Posterior vena cava (tissue), 2 donors: ENCODE results near the gene RAB28. TPM values are rescaled to one million over a fixed set of nuclear protein-coding genes. Genes with fewer than 3 reads are reported as not detected.

Experiments
- DNase-seq: peaks from one replicate; pipeline ENCODE4 v3.0.0-alpha.2; 2020; ENCODE audit warnings: low spot score
- intact Hi-C, 2 donors: fragments of 100-400 bp; cut with DNase I; formaldehyde crosslinking; loops; one replicate each; pipeline versions ENCODE4 v1.14.1 to v1.14.2; 2022 to 2023
- long read RNA-seq, 2 donors: library from polyadenylated mRNA; unstranded; transcript quantifications; one replicate each; pipeline ENCODE4 v2.0.0, GENCODE V29; 2020 to 2021
- total RNA-seq, 2 donors: library from RNA; stranded (reverse); fragmentation: NEBNext Ultra II Directional; extraction: Animal tissue kit (Norgen Biotek cat#: 25700); gene quantifications; one replicate each; pipeline ENCODE4 v1.2.1, GENCODE V29; 2021
- donor health status: DM: yes; HTN: yes; CAD: no.
- donor health status: DM: yes; HTN: yes; CAD: no.

Gene RAB28
- total RNA-seq = 10 to 100 TPM; 13.9 TPM
- long read RNA-seq, donor 1, transcript RAB28-202 (7 exons, 1,715 nt) = major isoform, 6 of 13 reads
- long read RNA-seq, donor 1, partial matches to known transcripts = 0 of 13 reads
- long read RNA-seq, donor 1, other reads (novel, unspliced or antisense) = 6 of 13 reads
- long read RNA-seq, donor 2, transcript RAB28-201 (8 exons, 1,810 nt) = minor isoform, 6 of 46 reads
- long read RNA-seq, donor 2, transcript RAB28-202 (7 exons, 1,715 nt) = major isoform, 28 of 46 reads
- long read RNA-seq, donor 2, partial matches to known transcripts = 9 of 46 reads
- long read RNA-seq, donor 2, other reads (novel, unspliced or antisense) = 2 of 46 reads

DNA sequence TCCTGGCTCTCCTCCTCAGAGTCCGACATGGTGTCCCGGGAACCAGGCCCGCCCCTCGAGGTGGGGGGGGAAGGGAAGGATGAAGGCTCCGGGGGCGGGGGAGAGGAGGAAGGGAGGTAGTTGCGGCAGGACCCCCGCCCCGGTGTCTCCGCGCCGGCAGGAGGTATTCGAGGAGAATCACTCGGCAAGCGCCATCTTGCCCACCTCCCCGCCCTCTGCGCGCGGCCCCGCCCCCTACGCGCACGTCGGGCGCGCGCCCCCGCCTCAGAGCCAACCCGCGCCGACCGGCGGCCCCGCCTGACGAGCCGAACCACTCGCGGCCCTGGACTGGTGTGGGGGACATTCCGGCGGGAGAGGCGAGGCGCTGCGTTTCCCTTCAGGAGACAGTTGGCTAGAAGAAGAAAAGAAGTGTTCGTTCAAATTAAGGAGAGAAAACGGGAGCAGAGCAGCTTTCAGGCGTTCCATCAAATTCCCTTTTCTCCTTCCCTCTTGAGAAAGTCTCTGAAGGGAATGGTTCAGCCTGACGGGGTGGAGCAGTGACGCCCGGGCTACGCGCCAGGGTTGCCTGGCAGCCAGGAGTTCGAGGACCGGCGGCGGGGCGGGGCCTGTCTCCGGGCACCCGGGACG, at the start of gene RAB28:
Gene RAB28 (minus strand): TSS at position 219 of the 627 bp plus-strand sequence.
- peak; percentile 98 for DNase-seq
- intact Hi-C loops = no loop called here

DNA sequence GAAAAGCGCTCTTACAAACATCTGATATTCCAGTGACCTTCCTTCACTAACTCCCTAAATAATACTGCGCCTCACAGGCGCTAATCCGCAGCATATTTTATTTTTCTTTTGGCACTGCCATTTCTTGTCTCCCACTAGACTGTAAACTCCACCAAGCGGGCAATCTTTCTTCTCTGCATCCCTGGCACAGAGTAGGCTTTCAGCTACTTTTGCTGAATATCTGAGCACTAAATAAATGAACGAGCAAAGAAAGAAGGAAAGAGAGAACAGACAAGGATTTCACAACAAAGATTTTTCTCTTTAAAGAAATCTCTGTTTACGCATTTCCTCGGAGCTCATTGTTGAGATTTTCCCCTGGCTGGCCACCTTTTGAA, 47.5 kb upstream of the RAB28 start:
- intact Hi-C loops = no loop called here
- DNase-seq = no peak

DNA sequence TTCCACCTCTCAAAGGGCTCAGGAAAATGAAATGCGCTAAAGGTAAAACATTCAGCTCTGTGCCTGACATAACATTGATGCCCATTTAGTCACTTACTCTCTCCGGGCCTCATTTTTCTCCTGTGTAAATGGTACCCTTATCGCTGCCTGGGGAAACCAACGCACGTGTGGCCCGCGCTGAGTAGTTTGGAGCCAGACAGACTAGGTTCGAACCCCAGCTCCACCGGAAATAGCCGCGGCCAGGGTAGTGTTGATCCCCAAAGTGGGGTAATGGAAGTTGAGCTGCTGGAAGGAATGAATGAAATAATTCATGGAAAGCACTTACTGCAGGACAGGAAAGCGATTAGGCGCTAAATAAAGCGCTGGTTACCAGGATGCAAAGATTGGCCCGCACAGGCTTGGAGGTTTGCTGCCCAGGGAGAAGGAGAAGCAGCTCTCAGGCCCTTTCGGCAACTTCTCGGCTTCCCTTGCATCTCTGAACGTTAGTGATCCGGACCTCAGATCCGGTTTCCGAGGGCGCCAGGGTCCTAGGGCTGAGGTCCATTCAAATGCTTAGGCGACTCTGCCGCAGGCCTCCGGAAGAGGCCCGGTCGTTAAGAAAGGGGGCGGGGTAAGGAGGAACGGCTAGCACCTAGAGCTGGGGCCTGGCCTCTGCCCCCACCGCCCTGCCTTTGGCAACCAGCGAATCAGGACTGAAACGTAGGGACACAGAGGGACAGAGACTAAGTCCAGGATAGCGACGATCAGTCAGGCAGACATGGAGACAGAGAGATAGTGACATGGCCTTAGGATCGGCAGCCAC, 46.9 kb upstream of the RAB28 start:
- DNase-seq = peak; percentile 66
- intact Hi-C loops = no loop called here

DNA sequence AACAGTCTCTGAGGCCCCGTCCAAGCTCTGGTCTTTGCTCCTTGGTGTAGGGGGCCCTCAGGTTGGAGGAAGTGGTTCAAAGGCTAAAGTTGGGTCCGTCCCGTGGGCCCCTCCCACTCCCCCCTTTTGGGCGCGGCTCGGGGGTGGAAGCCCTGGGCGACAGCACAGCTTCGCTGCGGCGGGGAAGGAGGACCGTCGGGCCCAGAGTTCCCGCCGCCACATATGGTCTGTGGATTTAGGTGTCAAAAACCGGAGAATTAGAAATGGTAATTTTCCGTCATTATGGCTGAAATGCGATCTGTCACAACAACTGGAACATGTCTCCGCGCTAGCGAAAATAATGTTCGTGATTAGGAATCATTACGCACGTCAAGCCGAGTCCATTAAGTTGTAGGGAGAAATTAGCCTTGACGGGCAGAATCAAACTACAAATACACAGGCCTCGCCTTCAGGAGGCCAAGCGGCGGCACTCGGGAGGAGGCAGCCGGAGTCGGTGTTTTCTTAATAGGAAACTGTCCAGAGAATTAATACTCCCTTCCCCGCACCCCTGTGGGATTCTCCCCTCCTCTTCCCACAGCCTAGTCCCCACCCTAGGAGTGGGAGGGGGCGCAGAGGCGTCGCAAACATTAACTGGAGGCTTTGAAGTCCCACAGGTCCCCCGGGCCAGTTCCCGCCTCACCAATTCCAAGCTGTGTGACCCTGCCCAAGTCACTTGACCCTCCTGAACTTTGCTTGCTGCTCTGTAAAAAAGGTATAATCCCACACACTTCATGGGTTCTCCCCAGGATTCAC, 45.2 kb upstream of the RAB28 start:
- peak; percentile 72 for DNase-seq
- intact Hi-C loops = no loop called here

DNA sequence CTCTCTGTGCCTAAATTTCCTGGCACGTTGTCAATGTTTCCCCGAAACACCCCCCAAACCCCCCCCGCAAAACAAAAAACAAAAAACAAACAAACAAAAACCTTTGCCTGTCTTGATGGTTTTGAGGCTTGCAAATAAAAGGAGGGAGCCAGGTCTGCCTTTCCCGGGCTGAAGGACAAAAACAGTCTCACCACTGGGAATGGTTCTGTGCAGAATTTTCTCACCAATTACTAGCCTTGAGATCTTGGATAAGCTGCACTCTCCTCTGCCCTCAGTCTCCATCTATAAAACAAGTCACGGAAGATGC, 44.6 kb upstream of the RAB28 start:
- intact Hi-C loops = no loop called here

DNA sequence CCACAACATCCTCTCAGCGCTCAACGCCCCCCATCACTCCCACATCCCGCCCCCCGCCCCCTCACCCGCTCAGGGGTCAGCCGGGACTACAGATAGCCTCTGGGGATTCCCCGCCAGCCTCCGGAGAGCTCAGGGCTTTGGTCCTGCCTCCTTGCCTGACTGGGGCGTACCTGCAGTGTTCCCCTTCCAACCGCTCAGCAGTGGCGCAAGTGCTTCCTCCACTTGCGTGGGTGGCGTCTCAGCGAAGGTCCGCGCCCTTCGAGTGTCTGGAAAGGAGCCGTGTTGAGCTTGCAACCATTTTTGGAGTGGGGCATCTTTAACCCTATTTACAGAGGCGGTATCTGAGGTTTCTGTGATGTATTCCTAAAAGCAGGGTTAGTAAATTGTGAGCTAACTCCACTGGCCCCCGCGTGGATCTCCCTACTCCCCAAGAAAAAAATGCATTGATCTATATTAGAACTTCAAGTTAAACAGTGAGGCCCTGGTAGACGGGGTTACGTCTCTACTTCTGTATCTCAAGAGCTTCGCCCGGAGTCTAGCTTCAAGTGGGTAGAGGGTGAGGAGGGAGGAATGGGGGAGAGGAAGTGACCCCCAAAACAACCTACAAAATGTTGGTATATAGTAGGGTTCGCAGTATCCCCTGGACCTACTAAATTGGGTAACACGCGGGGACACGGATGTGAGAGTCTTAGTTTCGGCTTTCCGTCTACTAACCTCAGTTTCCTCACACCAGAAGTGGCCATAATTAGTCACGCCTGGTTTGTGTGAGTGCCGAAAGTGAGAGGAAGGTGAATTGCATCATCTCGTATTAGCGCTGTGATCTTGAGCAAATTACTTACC, 44.1 kb upstream of the RAB28 start:
- DNase-seq = peak; percentile 74
- intact Hi-C loops = no loop called here

More for the DNA sequence above, 44.6 kb upstream of the RAB28 start:
- DNase-seq = no peak

DNA sequence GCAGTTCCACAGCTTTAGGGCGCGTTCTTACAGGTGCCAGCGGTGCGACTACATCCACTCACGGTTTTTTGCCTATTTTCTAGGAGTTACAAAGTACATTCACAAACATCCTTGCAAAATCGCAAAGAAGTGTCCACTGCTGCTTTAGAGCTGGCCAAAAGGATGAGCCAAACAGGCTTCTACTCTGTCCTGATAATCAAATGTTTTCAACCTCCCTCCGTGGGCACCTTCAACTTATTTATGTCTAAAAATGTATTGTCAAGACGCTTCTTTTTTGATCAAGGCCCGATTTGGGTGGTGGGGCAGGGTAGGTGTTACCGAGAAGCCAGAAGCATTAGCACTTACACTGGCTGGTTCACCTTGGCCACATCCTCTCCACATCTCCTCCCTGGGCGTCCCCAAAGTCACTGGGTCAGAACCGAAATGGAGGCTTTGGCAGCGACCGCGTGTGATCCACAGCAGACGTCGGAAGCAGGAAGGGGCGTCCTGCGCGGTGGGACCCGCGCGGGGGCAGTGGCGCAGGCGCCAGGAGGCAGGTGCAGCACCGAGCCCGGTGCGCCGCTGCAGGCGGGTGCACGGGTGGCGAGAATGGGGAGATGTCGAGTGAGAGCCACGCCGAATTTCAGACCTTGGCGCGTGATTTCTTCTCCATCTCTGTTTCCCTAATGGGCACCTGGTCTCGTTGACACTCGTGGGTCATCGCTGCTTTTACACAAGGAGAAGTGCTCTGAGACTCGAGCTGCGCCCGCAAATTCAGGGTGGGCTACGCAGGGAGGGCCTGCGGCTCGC, 43.2 kb upstream of the RAB28 start:
- intact Hi-C loops = no loop called here
- DNase-seq = peak; percentile 57

DNA sequence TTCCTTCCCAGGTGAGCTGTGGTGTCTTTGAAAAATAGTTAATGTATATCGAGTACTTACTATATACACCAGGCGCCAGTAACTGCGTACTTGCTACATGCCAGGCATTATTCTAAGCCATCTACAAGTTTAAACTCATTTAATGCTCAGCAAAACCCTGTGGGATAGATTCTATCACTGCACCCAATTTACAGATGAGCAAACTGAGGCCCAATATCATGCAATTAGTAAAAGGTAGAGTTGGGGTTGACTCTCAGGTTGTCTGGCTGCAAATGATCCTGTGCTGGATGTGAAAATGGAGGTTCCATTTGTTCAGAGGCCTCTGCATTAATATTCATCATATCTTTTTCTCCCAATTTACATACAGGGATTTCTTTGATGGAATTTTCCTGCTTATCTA, 42.5 kb upstream of the RAB28 start:
- no peak for DNase-seq
- intact Hi-C loops = no loop called here

DNA sequence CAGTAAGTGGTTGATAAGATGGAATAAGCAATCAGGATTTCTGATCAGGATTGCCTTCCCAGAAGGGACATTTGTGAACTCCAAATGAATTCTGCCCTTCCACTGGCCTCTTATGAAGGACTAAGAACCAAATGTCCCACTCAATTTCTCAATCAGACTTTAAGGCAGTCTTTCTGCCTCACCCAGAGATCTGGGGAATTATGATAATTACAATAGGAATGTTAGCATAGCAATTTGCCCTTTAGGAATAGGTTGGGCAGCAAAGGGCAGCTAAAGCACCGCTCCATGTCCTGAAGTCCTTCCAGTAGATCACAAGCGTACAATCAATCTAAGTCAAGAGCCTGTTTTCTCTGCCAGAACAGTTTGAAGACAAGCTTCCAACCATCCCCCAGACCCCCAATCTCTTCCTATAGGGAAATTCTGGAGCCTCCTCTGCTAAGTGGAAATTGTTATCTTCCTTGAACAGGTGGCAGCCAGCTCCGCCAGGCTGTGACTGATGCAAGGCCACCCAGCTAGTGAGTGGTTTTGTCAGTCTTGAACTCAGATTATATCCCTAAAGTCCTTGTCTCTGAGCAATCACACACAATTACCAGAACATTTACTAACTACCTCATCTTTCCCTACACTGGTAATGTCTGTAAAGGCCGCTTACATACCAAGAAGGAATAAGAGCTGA, 41.6 kb upstream of the RAB28 start:
- intact Hi-C loops = no loop called here
- DNase-seq = no peak

DNA sequence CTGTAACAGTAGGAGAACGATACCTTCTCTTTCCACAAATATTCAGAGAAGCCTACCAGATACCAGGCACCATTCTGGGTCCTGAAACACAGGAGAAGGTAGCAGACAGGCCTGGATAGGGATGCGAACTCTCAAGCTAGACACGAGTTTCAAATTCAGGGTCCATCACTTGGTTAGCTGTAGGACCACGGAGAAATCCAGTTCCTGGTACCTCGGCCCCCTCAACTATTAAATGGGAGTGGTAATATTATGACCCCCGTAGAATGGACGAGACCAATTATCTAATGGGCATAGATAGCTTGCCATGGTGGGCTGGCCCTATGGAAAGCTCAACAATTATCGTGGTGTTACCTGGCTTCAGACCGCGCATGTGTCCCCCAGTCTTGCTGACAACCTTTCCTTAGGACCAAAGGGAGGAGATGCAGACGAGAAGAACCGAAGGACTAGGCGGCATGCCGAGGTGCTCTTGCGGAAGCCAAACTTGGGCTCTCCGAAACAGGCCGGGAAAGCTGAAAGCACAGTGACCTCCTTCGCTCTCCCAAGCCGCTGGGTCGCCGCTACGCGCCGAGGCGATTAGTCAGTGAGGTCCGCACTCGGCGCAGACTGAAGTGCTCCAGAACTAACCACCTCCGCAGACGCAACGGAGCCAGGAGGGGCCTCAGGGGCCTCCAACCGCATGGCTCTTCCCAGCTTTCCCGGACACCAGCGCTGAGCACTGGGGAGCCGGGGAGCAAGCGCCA, 40.5 kb upstream of the RAB28 start:
- no peak for DNase-seq
- intact Hi-C loops = no loop called here

DNA sequence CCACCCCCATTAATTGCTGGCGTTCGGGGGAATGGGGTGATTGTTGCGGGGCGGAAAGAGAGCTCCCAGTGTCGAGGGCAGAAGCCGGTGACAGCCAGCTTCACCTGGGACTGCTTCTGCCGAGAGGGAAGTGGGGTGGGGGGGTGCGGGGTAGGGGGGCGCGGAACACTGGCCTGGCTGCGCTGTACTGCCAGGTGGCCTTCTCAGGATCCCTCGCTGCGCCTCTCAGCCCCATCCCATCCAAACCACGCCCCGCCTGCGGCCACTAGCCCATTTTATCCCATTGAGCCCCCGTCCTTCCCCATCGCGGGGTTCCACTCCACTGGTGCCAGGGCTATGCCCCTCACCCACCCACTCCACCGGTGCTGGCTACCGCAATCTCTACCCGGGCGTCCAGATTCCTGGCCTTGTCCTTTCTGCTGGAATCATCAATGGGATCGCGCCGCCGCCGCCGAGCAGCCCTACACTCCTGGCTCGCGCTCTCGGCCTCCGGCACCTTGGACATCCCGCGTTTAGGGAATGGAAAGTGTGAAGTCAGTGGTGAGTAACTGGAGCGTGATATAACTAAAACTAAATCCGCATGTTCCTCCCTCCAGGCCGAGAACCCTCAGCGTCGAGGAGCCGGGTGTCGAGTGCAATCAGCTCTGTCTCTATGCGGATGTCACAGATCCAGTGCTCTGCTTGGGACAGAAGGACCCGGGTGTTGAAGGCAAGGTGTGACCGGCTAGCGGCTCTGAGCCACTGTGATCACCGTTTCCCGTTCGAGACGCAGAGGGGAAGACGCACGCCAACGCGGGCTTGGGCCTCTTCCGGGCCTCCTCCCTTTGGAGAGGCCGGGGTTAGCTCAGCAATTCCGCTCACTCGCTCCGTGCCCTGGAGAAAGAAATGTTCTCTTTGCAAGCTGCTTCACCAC, 39.7 kb upstream of the RAB28 start:
- DNase-seq = no peak
- intact Hi-C loops = no loop called here

DNA sequence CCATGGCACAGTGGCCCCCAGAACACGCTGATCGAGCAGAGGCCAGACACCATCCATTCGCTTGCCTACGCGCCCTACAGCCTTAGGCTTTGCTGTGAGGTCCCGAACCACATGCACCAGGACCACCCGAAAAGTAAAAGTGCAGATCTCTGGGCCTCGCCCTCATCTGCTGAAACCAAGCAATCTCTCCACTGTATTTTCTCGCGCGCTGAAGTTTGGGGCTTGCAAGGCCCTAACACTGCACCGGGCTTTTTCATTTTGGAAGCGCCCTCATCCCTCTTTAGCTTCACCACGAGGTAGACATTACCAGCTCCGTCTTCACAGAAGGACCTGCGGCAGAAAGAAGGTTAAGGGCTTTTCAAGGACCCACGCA, 39.0 kb upstream of the RAB28 start:
- intact Hi-C loops = no loop called here
- no peak for DNase-seq

DNA sequence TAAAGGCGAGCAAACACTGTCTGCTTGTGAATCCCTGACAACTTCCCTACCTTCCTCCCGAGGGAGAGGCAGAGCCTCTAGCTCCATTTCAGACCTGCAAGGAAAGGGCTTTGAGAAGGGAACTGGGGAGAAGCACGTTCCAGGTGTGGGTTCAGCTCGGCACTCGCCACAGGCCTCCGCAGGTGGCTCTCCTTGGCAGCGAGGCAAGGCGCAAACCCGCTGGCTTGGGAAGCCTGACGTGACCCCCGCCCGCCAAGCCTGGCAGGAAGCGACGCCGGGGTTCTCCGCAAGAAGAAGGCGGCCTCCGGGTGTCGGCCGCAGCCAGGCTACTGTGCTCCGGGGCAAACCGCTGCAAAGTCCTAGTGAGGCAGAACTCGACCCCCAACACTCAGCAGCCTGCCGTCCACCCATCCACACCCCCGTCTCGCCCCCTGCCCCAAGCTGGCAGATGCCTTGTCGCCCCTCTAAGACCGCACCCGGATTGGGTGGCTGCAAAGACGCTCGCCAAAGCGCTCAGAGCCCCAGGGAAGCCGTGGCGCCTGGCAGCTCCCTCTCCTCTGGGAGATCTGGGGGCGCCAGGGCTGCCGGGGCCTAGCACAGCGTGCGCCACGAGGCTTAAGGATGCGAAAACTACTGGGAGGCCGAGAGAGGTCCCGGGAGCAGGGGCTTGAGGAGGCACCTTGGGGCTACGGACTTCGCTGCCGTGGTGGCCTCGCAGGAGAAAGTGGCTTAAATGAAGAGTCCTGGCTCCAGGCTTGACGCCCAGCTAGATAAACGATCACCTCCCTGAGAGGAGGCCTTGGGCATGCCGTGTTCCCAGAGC, 38.4 kb upstream of the RAB28 start:
- no peak for DNase-seq
- intact Hi-C loops = no loop called here

DNA sequence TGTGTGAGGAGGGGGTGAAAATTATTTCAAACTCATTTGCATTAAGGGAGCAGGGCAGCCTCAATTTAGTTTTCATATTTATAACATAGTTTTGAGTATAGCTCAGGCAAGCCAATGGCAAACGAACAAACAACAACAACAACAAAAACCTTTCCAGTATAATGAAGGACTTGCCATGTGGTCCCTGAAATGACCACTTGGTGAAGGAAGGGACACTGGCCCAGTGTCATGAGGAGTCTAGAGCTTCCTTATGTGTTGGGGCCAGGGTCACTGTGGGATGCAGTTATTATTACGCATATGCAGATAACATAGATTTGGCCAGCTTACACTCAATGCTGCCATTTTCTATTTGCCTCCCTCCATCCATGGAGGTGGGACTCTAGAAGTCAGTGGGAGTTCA, 36.9 kb upstream of the RAB28 start:
- no peak for DNase-seq
- intact Hi-C loops = no loop called here

DNA sequence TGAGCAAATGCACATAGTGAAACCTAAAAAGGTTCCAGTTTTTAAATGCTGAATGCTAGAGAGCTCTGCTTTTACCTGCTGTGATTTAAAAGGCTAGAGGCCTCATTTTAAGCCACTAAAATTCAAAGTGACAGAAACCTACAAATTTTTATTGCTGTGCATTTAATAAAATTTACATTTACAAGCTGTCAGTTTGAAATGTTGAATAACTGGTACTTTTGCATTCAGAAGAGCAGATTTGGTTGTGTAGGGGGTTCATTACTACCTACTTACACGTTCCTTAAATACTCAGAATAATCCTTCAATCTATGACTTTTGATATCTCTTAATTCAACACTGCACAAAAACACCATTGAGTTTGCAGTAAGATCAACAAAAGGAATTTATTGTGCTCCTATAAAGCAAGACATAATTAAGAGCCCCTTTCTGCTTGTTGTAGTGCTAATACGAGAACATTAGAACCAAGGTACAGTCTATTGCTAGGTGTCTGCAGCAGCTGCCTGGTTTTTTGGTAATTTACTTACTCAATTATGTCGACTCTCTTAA, 32.2 kb upstream of the RAB28 start:
- no peak for DNase-seq
- intact Hi-C loops = no loop called here
